ENCODE results near the gene WSB1.

DNA sequence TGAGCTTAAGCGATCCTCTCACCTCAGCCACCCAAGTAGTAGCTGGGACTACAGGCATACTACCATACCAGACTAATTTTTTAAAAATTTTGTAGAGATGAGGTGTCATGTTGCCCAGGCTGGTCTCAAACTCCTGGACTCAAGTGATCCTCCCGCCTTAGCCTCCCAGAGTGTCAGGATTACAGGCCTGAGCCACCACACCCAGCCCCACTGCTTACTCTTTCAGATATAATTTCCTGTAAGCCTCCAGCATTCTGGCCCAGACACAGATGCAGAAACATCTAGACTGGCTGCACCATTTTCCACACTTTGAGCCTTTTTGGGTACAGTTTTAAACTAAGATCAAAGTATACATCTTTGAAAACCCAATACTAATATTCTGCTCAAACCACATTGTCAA, 8.4 kb upstream of the WSB1 start:
- no peak for TF ChIP-seq POLR2A (IDR thresholded peaks at IDR 0.05; ENCODE audit: low read depth, low read length)
- TF ChIP-seq TAF1 (IDR thresholded peaks at IDR 0.05; ENCODE audit: borderline replicate concordance, low read depth, low read length) = no peak
- TF ChIP-seq POLR2AphosphoS5 (IDR thresholded peaks at IDR 0.05; ENCODE audit: low read depth, low read length) = no peak

Data from GM12892 (cell line).